NOMO-1 treated with DMSO at 0.1 percent for 48 hours (cell line): ENCODE results near the gene HELZ.
"Not testable (repeated sequence)": the region's sequence is repeated elsewhere in the genome, so short reads cannot be mapped to it uniquely, and the experiment has no call there.

Experiments used
- DNase-seq: peaks from one replicate; lab custom pipeline; 2025; ENCODE audit not compliant: unreplicated experiment; lab: John Stamatoyannopoulos, UW

Gene HELZ

GRCh38 chr17:67054608-67055007, 190.4 kb downstream of the HELZ start:
- no peak for DNase-seq

GRCh38 chr17:67054011-67054591, 190.9 kb downstream of the HELZ start:
- no peak for DNase-seq

- DNase-seq, result no peak
Measured at GRCh38 chr17:67053438-67054000, 191.5 kb downstream of the HELZ start.

- no peak for DNase-seq
Measured at GRCh38 chr17:67052720-67053437, 192.1 kb downstream of the HELZ start.

- no peak for DNase-seq
Measured at GRCh38 chr17:67051837-67052236, 193.2 kb downstream of the HELZ start.

- no peak for DNase-seq
Measured at GRCh38 chr17:67051155-67051538, 193.8 kb downstream of the HELZ start.

GRCh38 chr17:67050471-67051154, 194.4 kb downstream of the HELZ start:
- DNase-seq, result no peak

- DNase-seq, result no peak
Measured at GRCh38 chr17:67050066-67050465, 194.9 kb downstream of the HELZ start.

GRCh38 chr17:67049025-67049739, 195.8 kb downstream of the HELZ start:
- DNase-seq, result no peak

- DNase-seq, result no peak
Measured at GRCh38 chr17:67047382-67047781, 197.6 kb downstream of the HELZ start.

GRCh38 chr17:67046398-67046797, 198.6 kb downstream of the HELZ start:
- DNase-seq, result no peak

GRCh38 chr17:67044940-67045339, 200.1 kb downstream of the HELZ start:
- no peak for DNase-seq

- DNase-seq, result no peak
Measured at GRCh38 chr17:67044016-67044772, 200.8 kb downstream of the HELZ start, which contains the start of gene CACNG1. TSS of gene CACNG1 (plus strand) at chr17:67044554. CDS start at chr17:67044661, 107 bp downstream.

GRCh38 chr17:67043283-67043682, 201.7 kb downstream of the HELZ start:
- no peak for DNase-seq

GRCh38 chr17:67041941-67042899, 202.8 kb downstream of the HELZ start:
- DNase-seq, result no peak

GRCh38 chr17:67041531-67041930, 203.5 kb downstream of the HELZ start:
- no peak for DNase-seq

- not testable (repeated sequence) for DNase-seq
Measured at GRCh38 chr17:67041119-67041518, 203.9 kb downstream of the HELZ start.

- DNase-seq, result no peak
Measured at GRCh38 chr17:67040652-67041051, 204.3 kb downstream of the HELZ start.

GRCh38 chr17:67038861-67039365, 206.1 kb downstream of the HELZ start:
- no peak for DNase-seq
